AG09319 (cell line): ENCODE data around the gene ARMC3.

Experiments used
- DNase-seq: peaks from one replicate; pipeline ENCODE4 v3.0.0-alpha.2; 2010; ENCODE audit warnings: low read depth; ENCODE audit errors: extremely low read depth
- CTCF ChIP-seq: IDR thresholded peaks from 2 replicates; pipeline ENCODE4 v1.5.1; 2011; ENCODE audit warnings: low read depth, mild to moderate bottlenecking, inconsistent platforms, low read length, moderate library complexity

ARMC3 gene

DNA sequence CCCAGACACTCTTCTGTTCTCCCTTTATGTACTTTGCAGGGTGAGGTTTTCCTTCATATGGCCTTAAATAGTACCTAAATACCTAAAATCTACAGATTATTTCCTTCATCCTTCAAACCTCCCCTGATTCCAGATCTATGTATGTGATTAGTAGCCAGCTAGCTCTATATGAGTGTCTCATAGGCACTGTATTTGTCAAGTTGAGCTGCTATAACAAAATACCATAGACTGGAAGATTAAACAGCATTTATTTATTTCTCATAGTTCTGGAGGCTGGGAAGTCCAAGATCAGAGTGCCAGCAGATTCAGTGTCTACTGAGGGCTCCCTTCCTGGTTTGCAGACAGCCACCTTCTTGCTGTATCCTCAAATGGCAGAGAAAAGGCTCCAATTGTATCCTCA lies 106.9 kb downstream of the ARMC3 start:
- TF ChIP-seq CTCF: no peak
- no peak for DNase-seq

DNA sequence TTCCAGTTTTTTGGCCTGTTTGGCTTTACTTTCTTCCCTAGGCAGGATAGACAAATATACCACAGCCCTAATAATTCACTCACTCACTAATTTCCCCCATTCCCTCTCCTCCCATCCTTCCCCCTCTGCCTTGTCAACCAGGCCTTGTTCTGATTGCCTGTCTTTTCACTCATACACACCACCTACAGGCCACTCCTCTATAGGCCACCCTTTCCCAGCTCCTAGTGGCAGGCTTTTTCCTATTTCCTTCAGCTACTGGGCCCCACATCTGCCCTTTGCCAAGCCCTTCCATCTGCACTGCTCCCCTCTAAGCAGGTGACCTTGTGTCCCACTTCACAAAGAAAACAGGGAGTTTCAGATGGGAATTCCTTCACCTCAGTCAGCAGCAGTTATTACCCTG lies 107.7 kb downstream of the ARMC3 start:
- TF ChIP-seq CTCF: no peak; the same call in 1 of the 2 replicates
- no peak for DNase-seq

GRCh38 chr10:23037152-23037551 lies 109.3 kb downstream of the ARMC3 start:
- no peak for DNase-seq
- no peak for TF ChIP-seq CTCF

DNA sequence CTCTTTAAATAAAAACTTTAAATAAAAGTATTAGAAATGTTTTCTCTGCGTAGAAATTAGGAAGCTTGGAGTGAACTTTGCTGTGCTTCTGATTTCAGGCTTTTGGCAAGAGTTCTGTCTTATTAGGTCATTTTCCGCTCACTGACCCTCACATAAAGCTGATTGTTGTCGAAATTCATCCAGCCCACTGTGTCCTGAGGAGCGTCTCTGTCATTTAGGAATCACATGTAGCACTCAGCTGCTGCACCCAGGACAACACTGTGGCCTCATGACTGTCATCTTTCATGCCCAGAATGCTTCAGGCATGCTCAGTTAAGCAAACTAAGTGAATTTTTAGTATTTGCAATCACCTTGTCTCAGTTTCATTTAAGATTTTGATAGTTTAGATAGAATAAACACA lies 109.7 kb downstream of the ARMC3 start:
- no peak for DNase-seq
- TF ChIP-seq CTCF: no peak

GRCh38 chr10:23038172-23038571 lies 110.3 kb downstream of the ARMC3 start:
- DNase-seq: no peak
- TF ChIP-seq CTCF: no peak

DNA sequence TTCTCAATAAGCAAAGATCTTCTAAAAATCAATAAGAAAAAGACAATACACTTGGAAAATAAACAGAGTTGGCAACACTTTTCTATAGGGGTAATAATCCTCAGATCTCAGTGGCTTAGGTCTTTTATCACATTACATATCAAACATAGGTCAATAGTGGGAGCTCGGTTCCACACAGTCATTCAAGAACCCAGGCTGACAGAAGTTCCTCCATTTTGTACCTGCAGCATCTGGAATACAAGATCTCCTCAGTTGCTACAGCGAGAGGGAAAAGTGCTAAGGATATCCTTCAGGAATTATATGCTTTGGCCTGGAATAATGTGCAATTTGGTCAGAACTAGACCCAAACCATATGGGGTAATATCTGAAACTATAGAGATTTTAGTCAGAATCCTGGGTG lies 112.1 kb downstream of the ARMC3 start:
- no peak for DNase-seq
- no peak for TF ChIP-seq CTCF

- TF ChIP-seq CTCF: no peak
- DNase-seq: no peak
These were observed 118.2 kb downstream of the ARMC3 start for GRCh38 chr10:23046027-23046426.
